Skeletal muscle satellite cell (primary cell): ENCODE results near the gene SERPINB1.
A peak's percentile ranks its signal among the peaks of the same experiment; 100 is the strongest.

Experiments
- H3K27me3 ChIP-seq: 2 replicates; pipeline ENCODE4 v1.7.0; 2013; ENCODE audit warnings: low read length; ENCODE audit not compliant: control insufficient read depth, insufficient read depth
- H3K36me3 ChIP-seq: 2 replicates; pipeline ENCODE4 v1.7.0; 2013; ENCODE audit warnings: mild to moderate bottlenecking, control low read depth, low read length; ENCODE audit not compliant: insufficient read depth
- H3K4me1 ChIP-seq: 2 replicates; pipeline ENCODE4 v1.7.0; 2013; ENCODE audit warnings: low read length; ENCODE audit not compliant: control insufficient read depth, insufficient read depth
- H3K4me2 ChIP-seq: 2 replicates; pipeline ENCODE4 v1.7.0; 2013; ENCODE audit warnings: mild to moderate bottlenecking, low read length
- H3K4me3 ChIP-seq: 2 replicates; pipeline ENCODE4 v1.7.0; 2013; ENCODE audit warnings: low read length
- H3K9ac ChIP-seq: 2 replicates; pipeline ENCODE4 v1.7.0; 2013; ENCODE audit warnings: mild to moderate bottlenecking, low read depth, low read length, moderate library complexity
- H3K9me3 ChIP-seq: replicated peaks from 2 replicates; pipeline ENCODE4 v1.7.0; 2013; ENCODE audit warnings: mild to moderate bottlenecking, control low read depth, low read length

SERPINB1 gene

GRCh38 chr6:2840749-2841061 lies 958 bp downstream of the SERPINB1 start:
- H3K36me3 ChIP-seq, result peaks cover 3% of the 10 kb centered on the region
- H3K9me3 ChIP-seq, result no peaks in the 10 kb centered on the region
- peak overlapping the region; percentile 76 for H3K4me2 ChIP-seq
- H3K27me3 ChIP-seq, result no peaks in the 10 kb centered on the region
- H3K9ac ChIP-seq, result peak overlapping the region; percentile 67
- H3K4me3 ChIP-seq, result peak overlapping the region; percentile 67
- peaks cover 37% of the 10 kb centered on the region for H3K4me1 ChIP-seq

- Histone ChIP-seq H3K4me1 (peaks cover 37% of the 10 kb centered on the region), H3K9ac (no peak overlapping the region), H3K4me2 (peak overlapping the region; percentile 76), H3K4me3 (no peak overlapping the region), H3K27me3 (no peaks in the 10 kb centered on the region), H3K36me3 (peaks cover 5% of the 10 kb centered on the region), H3K9me3 (no peaks in the 10 kb centered on the region)
Observed at GRCh38 chr6:2839982-2840748, 1.5 kb downstream of the SERPINB1 start.

- H3K9me3 ChIP-seq, result no peaks in the 10 kb centered on the region
- no peak overlapping the region for H3K4me3 ChIP-seq
- H3K9ac ChIP-seq, result no peak overlapping the region
- peak overlapping the region; percentile 39 for H3K4me2 ChIP-seq
- peaks cover 37% of the 10 kb centered on the region for H3K4me1 ChIP-seq
- peaks cover 5% of the 10 kb centered on the region for H3K36me3 ChIP-seq
- no peaks in the 10 kb centered on the region for H3K27me3 ChIP-seq
Observed at GRCh38 chr6:2839195-2839981, 2.3 kb downstream of the SERPINB1 start.

- Histone ChIP-seq H3K27me3 (no peaks in the 10 kb centered on the region), H3K4me3 (no peak overlapping the region), H3K36me3 (peaks cover 5% of the 10 kb centered on the region), H3K9me3 (no peaks in the 10 kb centered on the region), H3K9ac (no peak overlapping the region), H3K4me2 (no peak overlapping the region), H3K4me1 (peaks cover 37% of the 10 kb centered on the region)
Observed at GRCh38 chr6:2838251-2838650, 3.4 kb downstream of the SERPINB1 start.

- Histone ChIP-seq H3K4me1 (peaks cover 10% of the 10 kb centered on the region), H3K9ac (no peak overlapping the region), H3K9me3 (no peaks in the 10 kb centered on the region), H3K4me2 (no peak overlapping the region), H3K36me3 (peaks cover 5% of the 10 kb centered on the region), H3K4me3 (no peak overlapping the region), H3K27me3 (no peaks in the 10 kb centered on the region)
Observed at GRCh38 chr6:2834262-2834661, 7.4 kb downstream of the SERPINB1 start.

GRCh38 chr6:2831392-2831791 lies 10.3 kb downstream of the SERPINB1 start:
- no peaks in the 10 kb centered on the region for H3K9me3 ChIP-seq
- H3K27me3 ChIP-seq, result no peaks in the 10 kb centered on the region
- no peak overlapping the region for H3K4me2 ChIP-seq
- H3K36me3 ChIP-seq, result peaks cover 5% of the 10 kb centered on the region
- no peak overlapping the region for H3K4me3 ChIP-seq
- H3K9ac ChIP-seq, result no peak overlapping the region
- no peaks in the 10 kb centered on the region for H3K4me1 ChIP-seq

- no peaks in the 10 kb centered on the region for H3K27me3 ChIP-seq
- no peak overlapping the region for H3K4me3 ChIP-seq
- no peaks in the 10 kb centered on the region for H3K9me3 ChIP-seq
- H3K4me2 ChIP-seq, result no peak overlapping the region
- H3K4me1 ChIP-seq, result no peaks in the 10 kb centered on the region
- H3K36me3 ChIP-seq, result no peaks in the 10 kb centered on the region
- no peak overlapping the region for H3K9ac ChIP-seq
Observed at GRCh38 chr6:2830183-2830582, 11.5 kb downstream of the SERPINB1 start.

GRCh38 chr6:2829253-2829652 lies 12.4 kb downstream of the SERPINB1 start:
- Histone ChIP-seq H3K4me1 (no peaks in the 10 kb centered on the region), H3K4me3 (no peak overlapping the region), H3K27me3 (no peaks in the 10 kb centered on the region), H3K9me3 (no peaks in the 10 kb centered on the region), H3K9ac (no peak overlapping the region), H3K36me3 (no peaks in the 10 kb centered on the region), H3K4me2 (no peak overlapping the region)

GRCh38 chr6:2828629-2829028 lies 13.0 kb downstream of the SERPINB1 start:
- H3K9me3 ChIP-seq, result no peaks in the 10 kb centered on the region
- no peak overlapping the region for H3K9ac ChIP-seq
- H3K4me1 ChIP-seq, result peaks cover 2% of the 10 kb centered on the region
- no peak overlapping the region for H3K4me3 ChIP-seq
- no peaks in the 10 kb centered on the region for H3K27me3 ChIP-seq
- H3K36me3 ChIP-seq, result no peaks in the 10 kb centered on the region
- H3K4me2 ChIP-seq, result no peak overlapping the region

GRCh38 chr6:2827142-2827541 lies 14.5 kb downstream of the SERPINB1 start:
- no peaks in the 10 kb centered on the region for H3K36me3 ChIP-seq
- H3K9me3 ChIP-seq, result no peaks in the 10 kb centered on the region
- H3K4me1 ChIP-seq, result peaks cover 7% of the 10 kb centered on the region
- H3K4me2 ChIP-seq, result no peak overlapping the region
- H3K4me3 ChIP-seq, result no peak overlapping the region
- no peaks in the 10 kb centered on the region for H3K27me3 ChIP-seq
- no peak overlapping the region for H3K9ac ChIP-seq

- peaks cover 7% of the 10 kb centered on the region for H3K4me1 ChIP-seq
- no peaks in the 10 kb centered on the region for H3K36me3 ChIP-seq
- H3K9me3 ChIP-seq, result no peaks in the 10 kb centered on the region
- no peak overlapping the region for H3K4me3 ChIP-seq
- no peak overlapping the region for H3K9ac ChIP-seq
- no peak overlapping the region for H3K4me2 ChIP-seq
- H3K27me3 ChIP-seq, result no peaks in the 10 kb centered on the region
Observed at GRCh38 chr6:2826131-2826530, 15.5 kb downstream of the SERPINB1 start.
